GM18951 (cell line): ENCODE data around the gene PHKG2.

ENCODE experiments used
- POLR2A ChIP-seq: IDR thresholded peaks from 4 replicates; pipeline ENCODE4 v1.6.1; 2011; ENCODE audit warnings: mild to moderate bottlenecking; ENCODE audit not compliant: insufficient read length, insufficient read depth; ENCODE audit errors: extremely low read depth
- in situ Hi-C: fragments of 300-500 bp; cut with MboI; formaldehyde crosslinking; loops from one replicate; pipeline ENCODE4 v1.12.0; 2022; ENCODE audit warnings: low sequenced_read_pairs, mixed read lengths, inconsistent platforms; ENCODE audit not compliant: unreplicated experiment

PHKG2 gene

DNA sequence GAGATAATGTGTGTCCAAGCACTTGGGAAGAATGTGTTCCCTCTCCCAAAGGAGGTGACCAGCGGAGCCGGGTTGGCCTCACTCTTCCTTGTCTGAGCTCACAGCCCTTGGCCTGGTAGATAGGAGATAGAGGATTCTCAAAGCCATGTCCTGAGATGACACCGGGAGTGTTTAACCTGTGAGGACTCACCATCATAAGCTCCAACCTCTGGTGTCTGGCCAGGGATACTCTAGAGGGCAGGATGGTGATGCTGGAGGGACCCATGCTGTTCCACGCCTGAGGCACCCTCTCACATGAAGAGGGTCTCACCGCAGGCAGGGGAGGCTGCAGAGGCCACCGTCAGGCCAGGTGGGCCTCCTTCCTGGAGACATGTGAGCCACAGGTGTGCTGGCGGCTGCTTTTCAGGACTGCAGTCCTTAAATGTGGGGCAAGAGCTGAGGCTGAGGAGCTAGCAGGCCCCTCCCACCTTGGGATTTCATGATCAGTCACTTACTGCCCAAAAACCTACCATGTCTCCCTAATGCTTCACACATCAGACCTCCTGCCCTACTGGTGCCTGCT, 45.4 kb downstream of the PHKG2 start:
- in situ Hi-C loops, result no loop called here
- TF ChIP-seq POLR2A, result no peak

DNA sequence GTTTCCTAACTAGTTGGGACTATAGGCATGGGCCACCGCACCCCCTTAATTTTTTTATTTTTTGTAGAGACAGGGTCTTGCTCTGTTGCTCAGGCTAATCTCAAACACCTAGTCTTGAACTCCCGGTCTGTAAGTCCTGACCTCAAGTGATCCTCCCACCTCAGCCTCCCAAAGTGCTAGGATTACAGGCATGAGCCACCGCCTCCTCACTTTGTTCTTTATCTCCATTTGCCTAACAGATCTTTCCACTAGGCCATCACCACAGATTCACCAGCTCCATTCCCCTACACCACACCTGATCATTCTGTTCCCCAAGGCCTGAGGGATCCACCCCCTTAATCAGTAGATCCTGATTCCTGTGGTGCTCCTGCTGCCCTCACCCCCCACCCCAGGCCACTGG, 46.4 kb downstream of the PHKG2 start:
- in situ Hi-C loops, result no loop called here
- no peak for TF ChIP-seq POLR2A

DNA sequence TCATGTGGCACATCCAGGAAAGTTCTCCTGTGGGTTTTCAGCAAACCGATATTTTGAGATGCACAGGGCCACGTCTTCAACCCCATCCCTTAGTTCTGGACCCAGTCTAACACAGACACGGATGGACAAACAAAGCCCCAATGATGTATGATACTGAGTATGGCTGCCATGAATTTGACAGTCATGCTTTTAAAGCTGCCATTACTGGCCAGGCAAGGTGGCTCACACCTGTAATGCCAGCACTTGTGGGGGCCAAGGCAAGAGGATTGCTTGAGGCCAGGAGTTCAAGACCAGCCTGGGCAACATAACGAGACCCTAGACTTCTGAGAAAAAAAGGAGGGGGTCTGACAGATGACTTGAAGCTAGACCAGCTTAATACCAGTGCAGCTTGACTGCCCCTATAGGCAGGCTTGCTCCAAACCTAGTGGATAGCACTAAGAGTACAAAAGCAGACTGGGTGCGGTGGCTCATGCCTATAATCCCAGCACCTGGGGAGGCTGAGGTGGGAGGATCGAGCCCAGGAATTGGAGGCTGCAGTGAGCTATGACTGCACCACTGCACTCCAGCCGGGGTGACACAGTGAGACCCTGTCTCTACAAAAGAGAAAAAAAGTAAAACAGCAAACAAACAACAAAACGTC, 49.6 kb downstream of the PHKG2 start:
- TF ChIP-seq POLR2A, result no peak
- in situ Hi-C loops, result no loop called here
